GM18499 (cell line): ENCODE data around the gene MS4A1.
"Not testable (repeated sequence)": the region's sequence is repeated elsewhere in the genome, so short reads cannot be mapped to it uniquely, and the experiment has no call there.

Experiments used
- ATAC-seq: cut with Tn5 transposase; IDR thresholded peaks from one replicate; pipeline ENCODE4 v1.9.1; 2021; ENCODE audit warnings: moderate number of reproducible peaks; ENCODE audit not compliant: insufficient read depth, unreplicated experiment

MS4A1 gene

DNA sequence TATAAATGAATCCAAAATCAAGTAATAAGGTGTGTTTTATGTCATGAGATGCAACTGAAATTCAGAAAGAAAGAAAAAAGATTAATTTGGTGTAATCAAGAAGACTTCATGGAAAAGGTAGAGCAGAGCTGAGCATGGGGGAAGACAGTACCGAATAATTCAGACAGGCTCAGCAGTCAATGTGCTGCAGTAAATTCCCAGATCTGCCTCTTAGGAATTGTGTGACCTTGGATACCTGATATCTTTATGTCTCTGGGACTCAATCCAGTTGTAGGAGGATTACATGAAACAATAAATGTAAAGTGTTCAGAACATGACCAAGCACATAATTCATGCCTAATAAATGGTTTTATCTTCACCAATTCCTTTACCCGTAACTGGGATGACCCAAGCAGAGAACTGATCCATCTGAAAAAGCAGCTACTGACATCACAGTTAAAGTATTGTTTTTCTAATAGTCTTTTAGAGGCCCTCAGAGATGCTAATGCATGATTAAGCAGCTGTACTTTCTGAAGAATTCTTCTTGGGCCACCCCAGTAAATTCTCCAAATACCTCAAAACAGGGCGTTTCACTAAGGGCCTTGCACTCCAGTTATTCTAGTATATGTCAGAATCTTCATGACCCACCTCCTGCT lies 44.7 kb downstream of the MS4A1 start:
- ATAC-seq: no peak

DNA sequence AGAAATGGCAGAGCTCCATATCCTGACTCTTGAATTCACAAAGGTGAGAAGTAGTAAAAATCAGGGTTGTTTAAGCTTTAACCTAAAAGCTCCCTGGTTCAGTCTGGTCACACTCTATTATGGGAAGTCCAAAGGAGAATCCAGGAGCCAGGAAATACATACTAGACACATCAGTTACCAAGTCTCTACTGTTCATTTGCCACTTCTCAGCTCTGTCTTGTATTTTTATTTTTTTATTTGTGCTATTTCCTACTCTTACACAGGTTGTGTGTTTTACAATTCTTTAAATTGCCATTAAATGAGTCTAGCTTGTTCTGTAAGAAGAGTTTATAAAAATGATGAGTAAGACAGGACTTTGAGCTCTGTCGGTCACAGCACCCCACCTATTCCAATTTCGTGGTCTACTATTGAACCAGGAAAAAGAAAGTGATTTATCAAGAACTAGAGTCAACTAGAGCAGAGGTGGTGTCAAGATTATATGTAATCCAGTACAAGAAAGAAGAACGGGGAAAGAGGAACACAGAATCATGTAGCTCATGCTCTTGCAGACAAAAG lies 46.7 kb downstream of the MS4A1 start:
- ATAC-seq: no peak

DNA sequence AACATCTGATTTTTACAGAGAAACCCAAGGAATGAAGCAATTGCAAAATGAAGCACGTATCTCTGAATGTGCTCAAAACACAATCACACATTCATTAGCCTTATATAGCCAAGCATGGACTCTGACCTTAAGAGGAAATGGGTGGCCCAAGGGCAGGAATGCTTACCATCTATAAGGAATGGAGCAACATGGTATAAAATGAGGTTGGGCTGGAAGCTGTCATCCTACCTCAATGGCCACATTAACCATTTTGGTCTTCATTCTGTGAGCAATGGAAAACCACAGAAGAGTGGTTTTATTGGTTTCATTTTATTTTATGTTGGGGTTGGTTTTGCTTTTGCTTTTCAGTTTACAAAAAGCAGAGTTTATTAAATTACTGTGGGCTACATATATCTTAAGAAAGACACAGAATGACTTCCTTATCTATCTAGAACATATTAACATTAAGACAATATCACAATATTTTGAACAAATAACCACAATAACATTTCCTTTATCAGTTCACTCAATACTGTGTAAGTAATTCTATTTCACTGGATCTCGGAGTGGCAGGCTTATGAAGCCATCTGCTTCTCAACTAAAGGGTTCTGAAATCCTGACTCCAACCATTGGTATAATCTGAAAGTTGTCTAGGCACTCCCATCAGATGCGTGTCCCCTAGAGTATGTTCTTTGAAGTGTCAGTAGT lies 48.7 kb downstream of the MS4A1 start:
- ATAC-seq: no peak

DNA sequence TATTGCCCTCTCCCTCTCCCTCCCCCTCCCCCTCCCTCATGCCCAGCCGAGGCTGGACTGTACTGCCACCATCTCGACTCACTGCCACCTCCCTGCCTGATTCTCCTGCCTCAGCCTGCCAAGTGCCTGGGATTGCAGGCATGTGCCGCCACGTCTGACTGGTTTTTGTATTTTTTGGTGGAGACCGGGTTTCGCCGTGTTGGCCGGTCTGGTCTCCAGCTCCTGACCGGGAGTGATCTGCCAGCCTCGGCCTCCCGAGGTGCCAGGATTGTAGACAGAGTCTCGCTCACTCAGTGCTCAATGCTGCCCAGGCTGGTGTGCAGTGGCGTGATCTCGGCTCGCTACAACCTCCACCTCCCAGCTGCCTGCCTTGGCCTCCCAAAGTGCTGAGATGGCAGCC lies 54.0 kb downstream of the MS4A1 start:
- ATAC-seq: not testable (repeated sequence)

DNA sequence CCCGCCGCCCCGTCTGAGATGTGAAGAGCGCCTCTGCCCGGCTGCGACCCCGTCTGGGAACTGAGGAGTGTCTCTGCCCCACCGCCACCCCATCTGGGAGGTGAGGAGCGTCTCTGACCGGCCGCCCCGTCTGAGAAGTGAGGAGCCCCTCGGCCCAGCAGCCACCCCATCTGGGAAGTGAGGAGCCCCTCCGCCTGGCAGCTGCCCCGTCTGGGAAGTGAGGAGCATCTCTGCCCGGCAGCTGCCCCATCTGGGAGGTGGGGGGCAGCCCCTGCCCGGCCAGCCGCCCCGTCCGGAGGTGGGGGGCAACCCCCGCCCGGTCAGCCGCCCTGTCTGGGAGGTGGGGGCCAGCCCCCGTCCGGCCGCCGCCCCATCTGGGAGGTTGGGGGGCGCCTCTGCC lies 54.6 kb downstream of the MS4A1 start:
- not testable (repeated sequence) for ATAC-seq

DNA sequence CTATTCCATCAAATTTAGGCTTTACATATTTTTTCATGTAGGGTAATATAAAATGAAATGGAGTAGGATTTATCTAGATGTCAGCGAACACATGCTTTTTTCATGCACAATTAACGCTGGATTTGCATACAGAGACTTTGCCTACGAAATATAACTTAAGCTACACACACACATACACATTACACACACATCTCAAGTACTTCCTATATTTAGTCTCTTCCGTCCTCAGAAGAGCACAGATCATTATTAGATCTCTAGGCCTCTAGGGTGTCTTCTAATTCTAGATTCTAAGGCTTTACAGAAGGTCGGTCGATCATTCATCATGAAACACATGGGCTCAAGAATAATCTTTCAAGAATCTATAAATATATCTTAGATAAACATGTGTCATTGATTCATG lies 55.7 kb downstream of the MS4A1 start:
- ATAC-seq: no peak

DNA sequence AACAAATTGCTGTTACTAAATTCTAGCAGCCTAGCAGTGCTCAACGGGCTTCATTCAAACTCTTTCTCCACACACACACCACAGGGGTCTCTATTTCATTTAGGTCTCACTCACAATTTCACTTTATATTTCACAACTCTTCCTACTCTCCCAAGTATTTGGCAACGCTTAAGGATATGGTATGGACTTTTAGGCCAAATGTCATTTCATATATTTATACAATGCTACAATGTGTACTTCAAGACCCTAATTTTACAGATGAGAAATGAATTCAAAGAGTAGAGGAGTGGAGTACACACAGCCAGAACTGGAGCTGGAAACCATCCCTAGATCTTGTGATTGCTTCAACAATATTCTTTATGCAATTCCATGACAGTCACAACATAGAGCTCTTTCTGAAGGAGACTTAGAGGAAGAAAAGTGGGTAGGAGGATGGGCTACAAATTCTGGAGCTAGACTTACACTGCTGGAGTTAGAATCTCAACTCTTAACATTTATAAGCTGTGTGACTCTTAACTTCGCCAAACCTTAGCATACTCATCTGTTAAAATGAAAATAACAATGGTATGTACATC lies 57.1 kb downstream of the MS4A1 start:
- ATAC-seq: no peak

DNA sequence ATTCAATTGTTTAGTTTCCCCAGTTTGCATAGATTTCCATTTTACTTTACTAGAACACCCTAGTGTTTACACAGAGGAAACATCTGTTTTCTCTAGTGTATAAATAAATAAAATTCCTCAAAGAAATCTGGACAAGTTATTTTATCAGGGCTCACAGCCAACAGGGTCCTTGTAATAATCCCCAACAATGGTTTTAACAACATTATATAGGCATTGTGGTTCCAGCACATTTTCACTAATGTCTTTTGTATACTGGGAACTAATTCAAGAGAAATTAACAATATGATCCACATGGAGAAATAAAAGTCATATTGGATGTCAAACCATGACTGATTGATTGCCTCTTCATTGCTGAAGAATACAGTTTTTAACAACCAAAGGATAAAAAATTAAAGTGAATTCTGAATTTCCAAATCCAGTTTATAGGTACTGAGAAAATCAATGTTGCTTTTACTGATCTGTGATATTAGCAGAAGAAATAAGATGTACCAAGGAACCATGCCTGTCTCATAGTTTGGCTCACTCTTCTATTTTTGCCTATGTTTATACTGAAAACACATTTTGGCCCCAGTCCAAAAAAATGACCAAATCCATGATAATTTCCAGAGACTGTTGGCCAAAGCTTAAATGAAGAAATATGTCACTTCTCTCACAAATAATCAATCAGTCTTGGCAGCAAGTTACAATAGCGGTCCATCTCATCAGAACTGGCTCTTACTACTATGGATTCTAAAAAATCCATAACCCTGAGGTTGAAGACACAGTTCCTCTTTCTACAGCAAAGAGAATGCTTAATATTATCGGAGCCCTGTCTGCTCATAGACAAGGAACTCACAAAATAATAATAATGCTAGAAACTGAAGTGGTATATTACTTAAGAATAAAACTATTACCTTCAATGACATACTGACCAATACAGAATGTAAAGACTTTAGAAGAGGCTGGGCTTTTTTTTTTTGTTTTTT lies 58.1 kb downstream of the MS4A1 start:
- ATAC-seq: no peak

DNA sequence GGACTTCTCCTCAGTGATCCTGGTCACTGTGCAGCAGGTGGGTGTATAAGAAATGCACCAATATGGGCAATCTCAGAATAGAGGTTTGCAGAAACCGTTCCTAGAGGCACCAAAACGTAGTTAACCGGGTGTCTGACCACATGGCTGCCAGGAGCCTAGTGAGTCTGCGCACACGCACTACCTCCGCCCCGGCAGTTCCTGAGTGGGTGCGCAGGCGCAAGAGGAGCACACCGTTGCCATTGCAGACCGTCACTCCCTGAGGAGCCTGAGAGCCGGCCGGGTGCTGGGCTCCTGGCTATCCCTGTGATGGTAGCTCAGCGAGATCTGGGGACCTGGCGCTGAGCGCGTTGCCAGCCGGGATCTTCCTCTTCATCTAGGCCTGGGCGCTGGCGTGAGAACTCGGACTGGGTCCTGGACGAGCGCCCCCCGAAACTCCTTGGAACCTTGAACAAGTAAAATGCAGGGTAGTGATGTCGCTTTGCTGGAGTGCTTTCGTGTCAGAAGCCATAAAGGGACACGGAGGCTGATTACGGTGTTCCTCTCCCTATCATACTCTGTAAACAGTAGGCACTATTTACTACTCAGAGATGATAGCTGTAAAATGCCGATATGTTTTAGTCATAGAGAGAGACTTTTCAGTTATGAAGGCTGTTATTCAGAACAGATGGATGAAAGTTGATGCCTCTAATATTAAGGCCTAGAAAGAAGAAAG lies 59.7 kb downstream of the MS4A1 start, which contains the start of gene MS4A13:
Gene MS4A13 (plus strand): TSS at position 249 of the 712 bp plus-strand sequence. CDS start 2,692 bp downstream, outside the sequence.
- ATAC-seq: no peak
